SKM-1 (cell line): ENCODE measurements around the gene RGL3.

Experiments used
- DNase-seq: peaks from one replicate; lab custom pipeline; 2025; ENCODE audit not compliant: unreplicated experiment; lab: John Stamatoyannopoulos, UW

Gene RGL3

GRCh38 chr19:11421371-11422098 lies 2.4 kb upstream of the RGL3 start:
- DNase-seq = no peak

- DNase-seq = no peak
Observed at GRCh38 chr19:11420429-11421370, 1.6 kb upstream of the RGL3 start.

- DNase-seq = no peak
Observed at GRCh38 chr19:11418094-11418548, 993 bp downstream of the RGL3 start.

GRCh38 chr19:11416346-11417052 lies 2.6 kb downstream of the RGL3 start:
- DNase-seq = no peak

- no peak for DNase-seq
Observed at GRCh38 chr19:11414544-11414943, 4.6 kb downstream of the RGL3 start.

- no peak for DNase-seq
Observed at GRCh38 chr19:11410682-11411081, 8.4 kb downstream of the RGL3 start.

- DNase-seq = no peak
Observed at GRCh38 chr19:11408591-11408990, 10.5 kb downstream of the RGL3 start.

GRCh38 chr19:11406703-11407236 lies 12.3 kb downstream of the RGL3 start:
- DNase-seq = peak; percentile 28

- DNase-seq = no peak
Observed at GRCh38 chr19:11405846-11406643, 13.1 kb downstream of the RGL3 start.

GRCh38 chr19:11404588-11405222 lies 14.4 kb downstream of the RGL3 start:
- no peak for DNase-seq

- no peak for DNase-seq
Observed at GRCh38 chr19:11401808-11402543, 17.1 kb downstream of the RGL3 start.

GRCh38 chr19:11400798-11401197 lies 18.3 kb downstream of the RGL3 start:
- no peak for DNase-seq

- DNase-seq = no peak
Observed at GRCh38 chr19:11399667-11400066, 19.4 kb downstream of the RGL3 start.

GRCh38 chr19:11397089-11397610 lies 22.0 kb downstream of the RGL3 start:
- DNase-seq = no peak

- DNase-seq = no peak
Observed at GRCh38 chr19:11390933-11391680, 28.0 kb downstream of the RGL3 start.

GRCh38 chr19:11390359-11390758 lies 28.8 kb downstream of the RGL3 start:
- no peak for DNase-seq

GRCh38 chr19:11387162-11388034 lies 31.7 kb downstream of the RGL3 start:
- DNase-seq = no peak
